T-helper 2 cell treated with Interferon-gamma antibody and Interleukin-4, amounts not matched to agents 100 ng/mL and 5 ng/mL, for 36 hours (primary cell): ENCODE data around the gene HYPK. TPM values are rescaled to one million over a fixed set of nuclear protein-coding genes. Genes with fewer than 3 reads are reported as not detected.
"Not testable (repeated sequence)": the region's sequence is repeated elsewhere in the genome, so short reads cannot be mapped to it uniquely, and the experiment has no call there.

Source experiments
- intact Hi-C: fragments of 100-400 bp; cut with micrococcal nuclease; formaldehyde crosslinking; loops from one replicate; pipeline ENCODE4 v1.15.1; 2023
- total RNA-seq: library from RNA; stranded (reverse); gene quantifications from 2 replicates; pipeline ENCODE4 v1.2.3, GENCODE V29; 2022

Gene HYPK
- total RNA-seq, 1 donor from 2014 or later, result 18.4 TPM

DNA sequence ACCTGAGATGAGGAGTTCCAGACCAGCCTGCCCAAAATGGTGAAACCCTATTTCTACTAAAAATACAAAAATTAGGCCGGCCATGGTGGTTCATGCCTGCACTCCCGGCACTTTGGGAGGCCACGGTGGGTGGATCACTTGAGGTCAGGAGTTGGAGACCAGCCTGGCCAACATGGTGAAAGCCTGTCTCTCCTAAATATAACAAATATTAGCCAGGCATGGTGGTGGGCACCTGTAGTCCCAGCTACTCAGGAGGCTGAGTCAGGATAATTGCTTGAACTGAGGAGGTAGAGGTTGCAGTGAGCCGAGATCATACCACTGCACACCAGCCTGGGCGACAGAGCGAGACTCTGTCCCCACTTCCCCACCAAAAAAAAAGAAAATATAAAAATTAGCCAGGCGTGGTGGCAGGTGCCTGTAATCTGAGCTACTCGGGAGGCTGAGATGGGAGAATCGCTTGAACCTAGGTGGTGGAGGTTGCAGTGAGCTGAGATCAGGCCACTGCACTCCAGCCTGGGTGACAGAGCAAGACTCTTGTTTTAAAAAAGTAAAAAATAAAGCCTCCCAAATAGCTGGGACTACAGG, 30.4 kb downstream of the HYPK start:
- intact Hi-C loops, result not testable (repeated sequence)

DNA sequence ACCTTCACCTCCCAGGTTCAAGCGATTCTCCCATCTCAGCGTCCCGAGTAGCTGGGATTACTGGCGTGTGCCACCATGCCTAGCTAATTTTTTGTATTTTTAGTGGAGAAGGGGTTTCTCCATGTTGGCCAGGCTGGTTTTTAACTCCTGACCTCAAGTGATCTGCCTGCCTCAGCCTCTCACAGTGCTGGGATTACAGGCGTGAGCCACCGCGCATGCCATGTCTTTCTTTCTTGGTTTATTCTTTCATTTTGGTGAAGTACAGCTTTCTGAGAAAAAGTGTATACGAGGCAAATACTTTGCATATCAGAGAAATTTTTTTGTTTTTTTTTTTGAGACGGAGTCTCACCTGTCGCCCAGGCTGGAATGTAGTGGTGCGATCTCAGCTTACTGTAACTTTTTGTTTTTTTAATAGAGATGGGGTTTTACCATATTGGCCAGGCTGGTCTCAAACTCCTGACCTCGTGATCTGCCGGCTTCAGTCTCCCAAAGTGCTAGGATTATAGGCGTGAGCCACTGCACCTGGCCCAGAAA, 31.2 kb downstream of the HYPK start:
- intact Hi-C loops, result not testable (repeated sequence)

DNA sequence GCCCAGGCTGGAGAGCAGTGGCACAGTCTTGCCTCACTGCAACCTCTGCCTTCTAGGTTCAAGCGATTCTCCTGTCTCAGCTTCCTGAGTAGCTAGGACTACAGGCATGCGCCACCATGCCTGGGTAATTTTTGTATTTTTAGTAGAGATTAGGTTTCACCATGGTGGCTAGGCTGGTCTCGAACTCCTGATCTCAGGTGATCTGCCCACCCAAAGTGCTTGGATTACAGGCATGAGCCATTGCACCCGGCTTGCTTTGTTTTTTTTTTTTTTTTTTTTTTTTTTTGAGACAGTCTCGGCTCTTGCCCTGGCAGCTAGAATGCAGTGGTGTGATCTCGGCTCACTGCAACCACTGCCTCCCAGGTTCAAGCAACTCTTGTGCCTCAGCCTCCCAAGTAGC, 32.1 kb downstream of the HYPK start:
- intact Hi-C loops, result not testable (repeated sequence)

DNA sequence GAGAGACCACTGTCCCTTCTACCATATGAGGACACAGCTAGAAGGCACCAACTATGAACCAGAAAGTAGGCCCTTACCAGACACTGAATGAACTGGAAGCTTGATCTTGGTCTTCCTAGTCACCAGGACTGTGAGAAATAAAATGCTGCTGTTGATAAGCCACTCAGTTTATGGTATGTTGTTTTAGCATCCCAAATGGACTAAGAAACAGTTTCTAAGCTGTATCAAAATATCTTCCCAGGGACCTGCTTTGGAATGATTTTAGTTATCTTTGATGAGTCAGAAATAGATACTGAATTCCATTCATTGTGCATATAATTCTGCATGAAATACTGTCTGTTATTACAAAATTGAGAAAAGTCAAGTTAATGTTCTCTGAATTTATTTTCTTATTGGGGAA, 45.0 kb downstream of the HYPK start:
- intact Hi-C loops, result no loop called here

DNA sequence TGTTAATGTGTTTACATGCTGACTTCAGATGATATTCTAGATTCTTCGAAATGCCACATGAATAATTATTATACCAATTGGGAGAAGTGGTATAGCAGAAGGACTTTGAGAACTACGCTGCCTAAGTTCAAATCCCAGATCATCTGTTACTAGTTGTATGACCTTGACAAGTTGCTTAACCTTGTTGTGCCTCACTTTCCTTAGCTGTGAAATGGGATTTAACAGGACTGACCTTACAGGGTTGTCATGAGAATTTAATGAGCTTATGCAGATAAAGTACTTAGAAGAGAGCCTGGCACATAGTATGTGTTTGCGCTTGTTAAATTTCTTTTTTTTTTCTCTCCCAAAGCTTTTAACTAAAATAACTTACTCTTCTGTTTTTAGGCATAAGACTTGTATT, 50.9 kb downstream of the HYPK start:
- intact Hi-C loops, result no loop called here

DNA sequence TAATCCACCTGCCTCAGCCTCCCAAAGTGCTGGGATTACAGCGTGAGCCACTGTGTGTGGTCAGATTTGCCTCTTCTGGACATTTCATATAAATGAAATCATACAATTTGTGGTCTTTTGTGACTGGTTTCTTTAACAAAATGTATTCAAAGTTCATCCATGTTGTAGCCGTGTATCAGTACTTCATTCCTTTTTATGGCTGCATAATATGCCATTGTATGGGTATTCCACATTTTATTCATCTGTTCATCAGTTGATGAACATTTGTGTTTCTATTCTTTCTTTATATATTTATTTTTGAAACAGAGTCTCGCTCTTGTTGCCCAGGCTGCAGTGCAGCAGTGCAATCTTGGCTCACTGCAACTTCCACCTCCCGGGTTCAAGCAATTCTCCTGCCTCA, 52.2 kb downstream of the HYPK start:
- intact Hi-C loops, result no loop called here

Other genes with a start within 250 kb of the HYPK start
- 46.4 and 55.7 TPM in 2 replicates for gene PPIP5K1, start 210.4 kb upstream of the HYPK start, total RNA-seq
- gene CKMT1B, start 206.6 kb upstream of the HYPK start, total RNA-seq, result 0.45 TPM in 1 of 2 replicates, not detected in the other
- gene STRC, start 181.8 kb upstream of the HYPK start, total RNA-seq, result 0.36 and 0.48 TPM in 2 replicates
- gene CATSPER2, start 151.8 kb upstream of the HYPK start, total RNA-seq, result 6.9 and 7.6 TPM in 2 replicates
- gene CKMT1A, start 106.7 kb upstream of the HYPK start, total RNA-seq, result 0.30 TPM in 1 of 2 replicates, not detected in the other
- 365 and 372 TPM in 2 replicates for gene PDIA3, start 54.2 kb upstream of the HYPK start, total RNA-seq
- 0.64 and 1.4 TPM in 2 replicates for gene ELL3, start 23.6 kb upstream of the HYPK start, total RNA-seq
- 683 and 687 TPM in 2 replicates for gene SERF2, start 8.3 kb upstream of the HYPK start, total RNA-seq
- 0.16 and 0.23 TPM in 2 replicates for gene SERINC4, start 379 bp upstream of the HYPK start, total RNA-seq
- gene MFAP1, start 24.1 kb downstream of the HYPK start, total RNA-seq, result 33.7 and 35.2 TPM in 2 replicates
- gene WDR76, start 26.4 kb downstream of the HYPK start, total RNA-seq, result 84.3 and 86.1 TPM in 2 replicates